ENCODE measurements around the gene CDH23.

Gene CDH23

GRCh38 chr10:71838264-71839211, 441.8 kb downstream of the CDH23 start:
- Histone ChIP-seq H3K9me3 (ENCODE audit: control insufficient read depth, insufficient read depth, low read depth, low read length) (no peaks in the 10 kb centered on the region), H3K27ac (ENCODE audit: low read depth, low read length) (no peak overlapping the region), H3K9ac (ENCODE audit: low read length) (no peak overlapping the region), H3K27me3 (ENCODE audit: control insufficient read depth, insufficient read depth, low read length) (no peaks in the 10 kb centered on the region), H3K4me3 (ENCODE audit: low read depth, low read length) (no peak overlapping the region), H3K4me1 (ENCODE audit: control insufficient read depth, insufficient read depth, low read length) (peaks cover 46% of the 10 kb centered on the region), H3K36me3 (ENCODE audit: control insufficient read depth, insufficient read depth, low read length) (peaks cover 11% of the 10 kb centered on the region)

GRCh38 chr10:71840177-71840957, 443.6 kb downstream of the CDH23 start:
- Histone ChIP-seq H3K36me3 (ENCODE audit: control insufficient read depth, insufficient read depth, low read length) (no peaks in the 10 kb centered on the region), H3K9me3 (ENCODE audit: control insufficient read depth, insufficient read depth, low read depth, low read length) (no peaks in the 10 kb centered on the region), H3K27ac (ENCODE audit: low read depth, low read length) (no peak overlapping the region), H3K4me1 (ENCODE audit: control insufficient read depth, insufficient read depth, low read length) (peaks cover 46% of the 10 kb centered on the region), H3K9ac (ENCODE audit: low read length) (no peak overlapping the region), H3K4me3 (ENCODE audit: low read depth, low read length) (no peak overlapping the region), H3K27me3 (ENCODE audit: control insufficient read depth, insufficient read depth, low read length) (no peaks in the 10 kb centered on the region)

GRCh38 chr10:71840958-71841335, 444.2 kb downstream of the CDH23 start:
- peaks cover 45% of the 10 kb centered on the region for H3K4me1 ChIP-seq (ENCODE audit: control insufficient read depth, insufficient read depth, low read length)
- no peak overlapping the region for H3K4me3 ChIP-seq (ENCODE audit: low read depth, low read length)
- no peaks in the 10 kb centered on the region for H3K36me3 ChIP-seq (ENCODE audit: control insufficient read depth, insufficient read depth, low read length)
- no peaks in the 10 kb centered on the region for H3K9me3 ChIP-seq (ENCODE audit: control insufficient read depth, insufficient read depth, low read depth, low read length)
- H3K27me3 ChIP-seq (ENCODE audit: control insufficient read depth, insufficient read depth, low read length): no peaks in the 10 kb centered on the region
- no peak overlapping the region for H3K27ac ChIP-seq (ENCODE audit: low read depth, low read length)
- H3K9ac ChIP-seq (ENCODE audit: low read length): no peak overlapping the region

- H3K4me1 ChIP-seq (ENCODE audit: control insufficient read depth, insufficient read depth, low read length): peaks cover 30% of the 10 kb centered on the region
- H3K9me3 ChIP-seq (ENCODE audit: control insufficient read depth, insufficient read depth, low read depth, low read length): no peaks in the 10 kb centered on the region
- no peak overlapping the region for H3K9ac ChIP-seq (ENCODE audit: low read length)
- no peak overlapping the region for H3K4me3 ChIP-seq (ENCODE audit: low read depth, low read length)
- H3K36me3 ChIP-seq (ENCODE audit: control insufficient read depth, insufficient read depth, low read length): no peaks in the 10 kb centered on the region
- H3K27me3 ChIP-seq (ENCODE audit: control insufficient read depth, insufficient read depth, low read length): no peaks in the 10 kb centered on the region
- H3K27ac ChIP-seq (ENCODE audit: low read depth, low read length): no peak overlapping the region
Observed at GRCh38 chr10:71842422-71842821, 445.7 kb downstream of the CDH23 start.

GRCh38 chr10:71842856-71843686, 446.4 kb downstream of the CDH23 start:
- Histone ChIP-seq H3K27me3 (ENCODE audit: control insufficient read depth, insufficient read depth, low read length) (no peaks in the 10 kb centered on the region), H3K4me1 (ENCODE audit: control insufficient read depth, insufficient read depth, low read length) (peaks cover 25% of the 10 kb centered on the region), H3K27ac (ENCODE audit: low read depth, low read length) (no peak overlapping the region), H3K4me3 (ENCODE audit: low read depth, low read length) (no peak overlapping the region), H3K36me3 (ENCODE audit: control insufficient read depth, insufficient read depth, low read length) (no peaks in the 10 kb centered on the region), H3K9ac (ENCODE audit: low read length) (no peak overlapping the region), H3K9me3 (ENCODE audit: control insufficient read depth, insufficient read depth, low read depth, low read length) (no peaks in the 10 kb centered on the region)

GRCh38 chr10:71844084-71844483, 447.4 kb downstream of the CDH23 start:
- H3K36me3 ChIP-seq (ENCODE audit: control insufficient read depth, insufficient read depth, low read length): no peaks in the 10 kb centered on the region
- H3K27ac ChIP-seq (ENCODE audit: low read depth, low read length): no peak overlapping the region
- H3K9ac ChIP-seq (ENCODE audit: low read length): no peak overlapping the region
- H3K9me3 ChIP-seq (ENCODE audit: control insufficient read depth, insufficient read depth, low read depth, low read length): no peaks in the 10 kb centered on the region
- H3K4me1 ChIP-seq (ENCODE audit: control insufficient read depth, insufficient read depth, low read length): peaks cover 29% of the 10 kb centered on the region
- H3K27me3 ChIP-seq (ENCODE audit: control insufficient read depth, insufficient read depth, low read length): no peaks in the 10 kb centered on the region
- H3K4me3 ChIP-seq (ENCODE audit: low read depth, low read length): no peak overlapping the region

GRCh38 chr10:71844695-71845094, 448.0 kb downstream of the CDH23 start:
- no peak overlapping the region for H3K9ac ChIP-seq (ENCODE audit: low read length)
- H3K4me1 ChIP-seq (ENCODE audit: control insufficient read depth, insufficient read depth, low read length): peaks cover 29% of the 10 kb centered on the region
- no peaks in the 10 kb centered on the region for H3K27me3 ChIP-seq (ENCODE audit: control insufficient read depth, insufficient read depth, low read length)
- H3K9me3 ChIP-seq (ENCODE audit: control insufficient read depth, insufficient read depth, low read depth, low read length): no peaks in the 10 kb centered on the region
- no peak overlapping the region for H3K4me3 ChIP-seq (ENCODE audit: low read depth, low read length)
- no peaks in the 10 kb centered on the region for H3K36me3 ChIP-seq (ENCODE audit: control insufficient read depth, insufficient read depth, low read length)
- H3K27ac ChIP-seq (ENCODE audit: low read depth, low read length): no peak overlapping the region

- H3K4me3 ChIP-seq (ENCODE audit: low read depth, low read length): no peak overlapping the region
- no peaks in the 10 kb centered on the region for H3K27me3 ChIP-seq (ENCODE audit: control insufficient read depth, insufficient read depth, low read length)
- H3K9ac ChIP-seq (ENCODE audit: low read length): no peak overlapping the region
- no peaks in the 10 kb centered on the region for H3K36me3 ChIP-seq (ENCODE audit: control insufficient read depth, insufficient read depth, low read length)
- H3K27ac ChIP-seq (ENCODE audit: low read depth, low read length): no peak overlapping the region
- peaks cover 21% of the 10 kb centered on the region for H3K4me1 ChIP-seq (ENCODE audit: control insufficient read depth, insufficient read depth, low read length)
- no peaks in the 10 kb centered on the region for H3K9me3 ChIP-seq (ENCODE audit: control insufficient read depth, insufficient read depth, low read depth, low read length)
Observed at GRCh38 chr10:71845410-71846405, 449.0 kb downstream of the CDH23 start.

- no peak overlapping the region for H3K9ac ChIP-seq (ENCODE audit: low read length)
- H3K36me3 ChIP-seq (ENCODE audit: control insufficient read depth, insufficient read depth, low read length): no peaks in the 10 kb centered on the region
- peaks cover 18% of the 10 kb centered on the region for H3K4me1 ChIP-seq (ENCODE audit: control insufficient read depth, insufficient read depth, low read length)
- H3K27me3 ChIP-seq (ENCODE audit: control insufficient read depth, insufficient read depth, low read length): no peaks in the 10 kb centered on the region
- H3K9me3 ChIP-seq (ENCODE audit: control insufficient read depth, insufficient read depth, low read depth, low read length): no peaks in the 10 kb centered on the region
- no peak overlapping the region for H3K27ac ChIP-seq (ENCODE audit: low read depth, low read length)
- no peak overlapping the region for H3K4me3 ChIP-seq (ENCODE audit: low read depth, low read length)
Observed at GRCh38 chr10:71846816-71847215, 450.1 kb downstream of the CDH23 start.

GRCh38 chr10:71847418-71847817, 450.7 kb downstream of the CDH23 start:
- Histone ChIP-seq H3K36me3 (ENCODE audit: control insufficient read depth, insufficient read depth, low read length) (no peaks in the 10 kb centered on the region), H3K4me1 (ENCODE audit: control insufficient read depth, insufficient read depth, low read length) (peaks cover 18% of the 10 kb centered on the region), H3K27ac (ENCODE audit: low read depth, low read length) (no peak overlapping the region), H3K27me3 (ENCODE audit: control insufficient read depth, insufficient read depth, low read length) (no peaks in the 10 kb centered on the region), H3K9ac (ENCODE audit: low read length) (no peak overlapping the region), H3K4me3 (ENCODE audit: low read depth, low read length) (no peak overlapping the region), H3K9me3 (ENCODE audit: control insufficient read depth, insufficient read depth, low read depth, low read length) (no peaks in the 10 kb centered on the region)
